Measurements from ENCODE around the gene UNC5C. TPM values are rescaled to one million over a fixed set of nuclear protein-coding genes. Genes with fewer than 3 reads are reported as not detected.

The UNC5C gene
- total RNA-seq, 1 experiment from 2014 or later = not detected

- POLR2A ChIA-PET = no interaction called here
These were observed 332.1 kb downstream of the UNC5C start for GRCh38 chr4:95216636-95217035.

GRCh38 chr4:95215991-95216605 lies 332.7 kb downstream of the UNC5C start:
- Mint-ChIP-seq H3K9me3 (ENCODE audit: unreplicated experiment) (no peaks in the 10 kb centered on the region), H3K27me3 (ENCODE audit: insufficient read depth, unreplicated experiment) (peaks cover 13% of the 10 kb centered on the region), H3K36me3 (ENCODE audit: insufficient read depth, unreplicated experiment) (no peaks in the 10 kb centered on the region), H3K27ac (ENCODE audit: low read depth, unreplicated experiment) (no peak overlapping the region), H3K4me1 (ENCODE audit: insufficient read depth, unreplicated experiment) (no peaks in the 10 kb centered on the region), H3K4me3 (ENCODE audit: unreplicated experiment) (no peak overlapping the region)
- intact Hi-C loops (cut with micrococcal nuclease) = no loop called here
- no peak for TF ChIP-seq CTCF (IDR thresholded peaks at IDR 0.05; ENCODE audit: unreplicated experiment)
- DNase-seq (ENCODE audit: unreplicated experiment) = peak; percentile 15
- ChIA-PET CTCF (interaction anchor here (1.3 kb wide), 1 partner anchor 50 kb away, joined by 3 read pairs; no protein-coding TSS in a partner anchor), POLR2A (interaction anchor here (1.5 kb wide), 1 partner anchor 10 kb away, joined by 3 read pairs; no protein-coding TSS in a partner anchor)
- no TSS peak for BruUV-seq (replicated peaks)

More at GRCh38 chr4:95216636-95217035, 332.1 kb downstream of the UNC5C start:
- H3K4me1 Mint-ChIP-seq (ENCODE audit: insufficient read depth, unreplicated experiment) = no peaks in the 10 kb centered on the region
- no peak for TF ChIP-seq CTCF (IDR thresholded peaks at IDR 0.05; ENCODE audit: unreplicated experiment)
- no peak overlapping the region for H3K27ac Mint-ChIP-seq (ENCODE audit: low read depth, unreplicated experiment)
- H3K36me3 Mint-ChIP-seq (ENCODE audit: insufficient read depth, unreplicated experiment) = no peaks in the 10 kb centered on the region
- no peak for DNase-seq (ENCODE audit: unreplicated experiment)
- CTCF ChIA-PET = interaction anchor here (1.3 kb wide), 1 partner anchor 51 kb away, joined by 3 read pairs; no protein-coding TSS in a partner anchor
- H3K27me3 Mint-ChIP-seq (ENCODE audit: insufficient read depth, unreplicated experiment) = peaks cover 13% of the 10 kb centered on the region
- intact Hi-C loops (cut with micrococcal nuclease) = no loop called here
- no TSS peak for BruUV-seq (replicated peaks)
- no peaks in the 10 kb centered on the region for H3K9me3 Mint-ChIP-seq (ENCODE audit: unreplicated experiment)
- H3K4me3 Mint-ChIP-seq (ENCODE audit: unreplicated experiment) = no peak overlapping the region

DNA sequence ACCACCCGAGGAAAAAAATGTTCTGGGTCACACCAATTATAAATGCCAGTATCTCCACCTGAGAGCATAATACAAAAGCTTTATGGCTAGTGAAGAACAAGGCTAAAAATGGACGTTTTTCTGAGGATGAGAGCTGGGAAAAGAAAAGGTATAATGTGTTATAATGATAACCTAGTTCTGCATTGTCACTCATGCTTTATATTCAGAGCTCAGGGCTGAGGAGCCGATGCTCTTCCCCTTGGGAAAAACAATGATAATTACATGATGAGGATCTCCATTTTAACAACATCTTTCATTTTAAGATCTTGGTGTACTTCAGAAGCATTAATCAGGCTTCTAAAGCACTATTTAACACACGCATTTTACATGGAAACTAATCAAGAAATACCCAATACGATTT lies 333.7 kb downstream of the UNC5C start:
- Mint-ChIP-seq H3K27ac (ENCODE audit: low read depth, unreplicated experiment) (no peak overlapping the region), H3K27me3 (ENCODE audit: insufficient read depth, unreplicated experiment) (peaks cover 13% of the 10 kb centered on the region), H3K4me1 (ENCODE audit: insufficient read depth, unreplicated experiment) (no peaks in the 10 kb centered on the region), H3K36me3 (ENCODE audit: insufficient read depth, unreplicated experiment) (no peaks in the 10 kb centered on the region), H3K4me3 (ENCODE audit: unreplicated experiment) (no peak overlapping the region), H3K9me3 (ENCODE audit: unreplicated experiment) (no peaks in the 10 kb centered on the region)
- TF ChIP-seq CTCF (IDR thresholded peaks at IDR 0.05; ENCODE audit: unreplicated experiment) = no peak
- ChIA-PET POLR2A (interaction anchor here (1.5 kb wide), 1 partner anchor 9 kb away, joined by 3 read pairs; no protein-coding TSS in a partner anchor), CTCF (interaction anchor here (1.1 kb wide), 1 partner anchor 10 kb away, joined by 3 read pairs; no protein-coding TSS in a partner anchor)
- no TSS peak for BruUV-seq (replicated peaks)
- no peak for DNase-seq (ENCODE audit: unreplicated experiment)
- intact Hi-C loops (cut with micrococcal nuclease) = no loop called here

DNA sequence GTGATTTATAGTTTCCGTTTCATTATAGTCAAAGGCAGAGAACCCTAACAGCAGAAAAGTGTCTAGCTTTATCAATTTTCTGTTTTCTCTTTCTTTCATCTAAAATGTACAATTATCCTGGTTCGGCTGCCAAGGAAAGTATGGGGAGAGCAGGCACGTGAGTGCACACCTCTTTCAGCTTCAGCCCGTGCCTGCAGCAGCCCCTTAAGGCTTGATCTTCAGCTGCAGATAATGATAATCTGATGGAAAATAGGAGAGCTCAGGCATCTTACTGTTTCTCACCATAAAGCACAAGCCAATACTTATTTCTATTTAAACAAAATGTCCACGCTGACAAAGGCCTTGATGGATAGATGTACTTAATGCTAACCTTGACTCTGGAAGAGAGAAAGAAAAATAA lies 334.4 kb downstream of the UNC5C start:
- Mint-ChIP-seq H3K4me1 (ENCODE audit: insufficient read depth, unreplicated experiment) (no peaks in the 10 kb centered on the region), H3K4me3 (ENCODE audit: unreplicated experiment) (no peak overlapping the region), H3K27me3 (ENCODE audit: insufficient read depth, unreplicated experiment) (peaks cover 13% of the 10 kb centered on the region), H3K9me3 (ENCODE audit: unreplicated experiment) (no peaks in the 10 kb centered on the region), H3K27ac (ENCODE audit: low read depth, unreplicated experiment) (no peak overlapping the region), H3K36me3 (ENCODE audit: insufficient read depth, unreplicated experiment) (no peaks in the 10 kb centered on the region)
- DNase-seq (ENCODE audit: unreplicated experiment) = no peak
- TF ChIP-seq CTCF (IDR thresholded peaks at IDR 0.05; ENCODE audit: unreplicated experiment) = no peak
- intact Hi-C loops (cut with micrococcal nuclease) = no loop called here
- POLR2A ChIA-PET = interaction anchor here (1.5 kb wide), 1 partner anchor 9 kb away, joined by 3 read pairs; no protein-coding TSS in a partner anchor
- CTCF ChIA-PET = interaction anchor here (1.1 kb wide), 2 partner anchors 10 to 1140 kb away, joined by 3 read pairs; no protein-coding TSS in a partner anchor
- BruUV-seq (replicated peaks) = no TSS peak
